ENCODE measurements around the gene CPED1. TPM values are rescaled to one million over a fixed set of nuclear protein-coding genes. Genes with fewer than 3 reads are reported as not detected.

CPED1 gene
- total and polyA plus RNA-seq, 2 experiments from 2014 or later = 0.17 to 0.47 TPM

- Mint-ChIP-seq H3K4me3 (no peak overlapping the region), H3K27me3 (ENCODE audit: insufficient read depth, low read depth, poor library complexity) (peaks cover 2% of the 10 kb centered on the region), H3K36me3 (ENCODE audit: low read depth) (no peaks in the 10 kb centered on the region), H3K27ac (no peak overlapping the region), H3K4me1 (peaks cover 9% of the 10 kb centered on the region; the same call in 2 of the 3 replicates), H3K9me3 (no peaks in the 10 kb centered on the region)
- Histone ChIP-seq H3K9me2 (ENCODE audit: insufficient read depth) (no peaks in the 10 kb centered on the region), H3K27ac (ENCODE audit: low read depth) (no peak overlapping the region), H2AFZ (no peak overlapping the region), H3K79me2 (replicated peaks; ENCODE audit: insufficient read depth) (no peaks in the 10 kb centered on the region), H3K4me2 (no peak overlapping the region), H4K20me1 (replicated peaks; ENCODE audit: insufficient read depth) (no peaks in the 10 kb centered on the region), H3K4me1 (ENCODE audit: insufficient read depth) (peaks cover 12% of the 10 kb centered on the region; the same call in 1 of the 2 replicates), H3F3A (replicated peaks; ENCODE audit: low read depth) (no peaks in the 10 kb centered on the region), H3K27me3 (ENCODE audit: insufficient read depth) (no peaks in the 10 kb centered on the region), H3K4me3 (no peak overlapping the region), H3K36me3 (ENCODE audit: insufficient read depth) (no peaks in the 10 kb centered on the region)
- ATAC-seq (no peak), DNase-seq (ENCODE audit: low spot score) (no peak)
- TF ChIP-seq STAT1 (IDR thresholded peaks at IDR 0.05; ENCODE audit: unreplicated experiment) (no peak), NANOG (IDR thresholded peaks at IDR 0.05; ENCODE audit: borderline replicate concordance) (no peak), ETS1 (IDR thresholded peaks at IDR 0.05) (no peak), ZNF331 (CRISPR knock-in tag; IDR thresholded peaks at IDR 0.05; ENCODE audit: low read depth) (no peak), REST (IDR thresholded peaks at IDR 0.05; ENCODE audit: unreplicated experiment) (no peak), POLR2AphosphoS5 (IDR thresholded peaks at IDR 0.05; ENCODE audit: low read depth) (no peak), ZNF462 (CRISPR knock-in tag; IDR thresholded peaks at IDR 0.05) (no peak), EZH2phosphoT487 (IDR thresholded peaks at IDR 0.05; ENCODE audit: unreplicated experiment) (no peak), CTCF (conservative IDR thresholded peaks at IDR 0.05; ENCODE audit: low read depth in 2 of 2) (no peak), CREB1 (CRISPR knock-in tag; IDR thresholded peaks at IDR 0.05; ENCODE audit: low read depth) (no peak), ZNF114 (CRISPR knock-in tag; IDR thresholded peaks at IDR 0.05) (no peak), JUNB (IDR thresholded peaks at IDR 0.05; ENCODE audit: unreplicated experiment) (no peak)
Observed at GRCh38 chr7:121029302-121029701, 40.8 kb downstream of the CPED1 start.

All from GM23338 (cell line).